A673 (cell line): Measurements from ENCODE around the gene FAM20B.

Experiments used
- EZH2 ChIP-seq: fragments of 200-600 bp; sonication (generic); IDR thresholded peaks from 2 replicates; pipeline ENCODE4 v1.6.1; 2017; ENCODE audit warnings: borderline replicate concordance, low read depth, mild to moderate bottlenecking, mixed read lengths, antibody characterized with exemption, low read length; ENCODE audit not compliant: poor library complexity, severe bottlenecking
- TF ChIP-seq, protein P1 (sequence below): fragments of 300-800, 200-600 bp; sonication (generic); conservative IDR thresholded peaks from 2 replicates; pipeline ENCODE4 v1.5.1; 2017; ENCODE audit warnings: low read depth, mild to moderate bottlenecking, antibody characterized with exemption, low read length, moderate library complexity, mixed read lengths

DNA sequence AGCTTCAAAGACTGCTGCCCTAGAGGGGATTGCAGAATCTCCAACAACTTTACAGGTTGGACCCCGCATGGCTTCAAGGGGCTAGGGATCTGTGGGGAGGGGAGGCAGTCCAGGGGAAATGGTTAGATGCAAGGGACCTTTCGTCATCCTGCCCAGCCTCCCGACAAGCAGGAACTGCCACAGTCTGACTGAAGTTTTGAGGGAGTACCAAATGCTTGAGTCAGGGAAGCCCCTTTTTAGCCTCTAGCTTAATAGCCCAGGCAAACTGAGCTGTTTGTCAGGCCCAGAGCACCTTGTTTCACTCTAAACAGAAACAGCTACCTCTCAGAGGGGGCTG is 57.3 kb downstream of the FAM20B start:
- TF ChIP-seq, protein P1, sequence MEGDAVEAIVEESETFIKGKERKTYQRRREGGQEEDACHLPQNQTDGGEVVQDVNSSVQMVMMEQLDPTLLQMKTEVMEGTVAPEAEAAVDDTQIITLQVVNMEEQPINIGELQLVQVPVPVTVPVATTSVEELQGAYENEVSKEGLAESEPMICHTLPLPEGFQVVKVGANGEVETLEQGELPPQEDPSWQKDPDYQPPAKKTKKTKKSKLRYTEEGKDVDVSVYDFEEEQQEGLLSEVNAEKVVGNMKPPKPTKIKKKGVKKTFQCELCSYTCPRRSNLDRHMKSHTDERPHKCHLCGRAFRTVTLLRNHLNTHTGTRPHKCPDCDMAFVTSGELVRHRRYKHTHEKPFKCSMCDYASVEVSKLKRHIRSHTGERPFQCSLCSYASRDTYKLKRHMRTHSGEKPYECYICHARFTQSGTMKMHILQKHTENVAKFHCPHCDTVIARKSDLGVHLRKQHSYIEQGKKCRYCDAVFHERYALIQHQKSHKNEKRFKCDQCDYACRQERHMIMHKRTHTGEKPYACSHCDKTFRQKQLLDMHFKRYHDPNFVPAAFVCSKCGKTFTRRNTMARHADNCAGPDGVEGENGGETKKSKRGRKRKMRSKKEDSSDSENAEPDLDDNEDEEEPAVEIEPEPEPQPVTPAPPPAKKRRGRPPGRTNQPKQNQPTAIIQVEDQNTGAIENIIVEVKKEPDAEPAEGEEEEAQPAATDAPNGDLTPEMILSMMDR: no peak
- TF ChIP-seq EZH2: no peak
